22Rv1 (cell line): Measurements from ENCODE around the gene MAP4K5.

Experiments used
- CTCF ChIP-seq: fragments of 450-650 bp; IDR thresholded peaks from 2 replicates; pipeline ENCODE4 v1.5.1; 2017; ENCODE audit warnings: mild to moderate bottlenecking
- ZFX ChIP-seq: fragments of 450-650 bp; IDR thresholded peaks from 2 replicates; pipeline ENCODE4 v1.6.1; 2017; ENCODE audit warnings: antibody characterized with exemption, borderline replicate concordance

GRCh38 chr14:50407111-50407812 is 125.1 kb downstream of the MAP4K5 start:
- TF ChIP-seq CTCF = no peak
- TF ChIP-seq ZFX = no peak
